Mesenchymal stem cell (in vitro differentiated cells and primary cell): Measurements from ENCODE around the gene UBE2I.

Source experiments
- DNase-seq: peaks from one replicate; pipeline ENCODE4 v3.0.0-alpha.2; 2013
- H2AFZ ChIP-seq: one replicate; pipeline ENCODE4 v1.6.1; 2013; ENCODE audit warnings: low read depth, mild to moderate bottlenecking, control low read depth, inconsistent platforms, low read length, moderate library complexity
- H2AK5ac ChIP-seq: 2 replicates; pipeline ENCODE4 v1.6.1; 2013; ENCODE audit warnings: low read length, moderate library complexity, mild to moderate bottlenecking, inconsistent platforms; ENCODE audit not compliant: severe bottlenecking
- H2BK120ac ChIP-seq: one replicate; pipeline ENCODE4 v1.6.1; 2013; ENCODE audit warnings: low read depth, mild to moderate bottlenecking, inconsistent platforms, low read length, moderate library complexity
- H2BK12ac ChIP-seq, 2 experiments: one replicate each; pipeline ENCODE4 v1.6.1; 2013; ENCODE audit warnings: inconsistent platforms in 2 of 2, low read length in 2 of 2, mild to moderate bottlenecking in 2 of 2, moderate library complexity in 2 of 2, control low read depth in 1 of 2
- H2BK15ac ChIP-seq: one replicate; pipeline ENCODE4 v1.6.1; 2013; ENCODE audit warnings: mild to moderate bottlenecking, low read depth, inconsistent platforms; ENCODE audit not compliant: poor library complexity, severe bottlenecking
- H2BK5ac ChIP-seq: 2 replicates; pipeline ENCODE4 v1.6.1; 2013; ENCODE audit warnings: low read depth, mild to moderate bottlenecking, low read length, control low read depth, inconsistent platforms; ENCODE audit not compliant: poor library complexity, severe bottlenecking
- H3K14ac ChIP-seq, 2 experiments: one replicate each; pipeline ENCODE4 v1.6.1; 2013; ENCODE audit warnings: inconsistent platforms in 2 of 2, low read length in 2 of 2, control low read depth in 1 of 2, mild to moderate bottlenecking in 1 of 2, moderate library complexity in 1 of 2
- H3K18ac ChIP-seq, 2 experiments: one replicate each; pipeline ENCODE4 v1.6.1; 2013; ENCODE audit warnings: inconsistent platforms in 2 of 2, low read length in 2 of 2, control low read depth in 1 of 2, low read depth in 1 of 2, mild to moderate bottlenecking in 1 of 2
- H3K23ac ChIP-seq, 2 experiments: one replicate each; pipeline ENCODE4 v1.6.1; 2013; ENCODE audit warnings: inconsistent platforms in 2 of 2, low read length in 2 of 2, mild to moderate bottlenecking in 2 of 2, moderate library complexity in 2 of 2, control low read depth in 1 of 2
- H3K27ac ChIP-seq: 2 replicates; pipeline ENCODE4 v1.5.1; 2013; ENCODE audit warnings: mild to moderate bottlenecking, moderate library complexity, low read length, control low read depth, inconsistent platforms; ENCODE audit not compliant: poor library complexity, severe bottlenecking
- H3K27me3 ChIP-seq, 2 experiments: 2 replicates each; pipeline versions ENCODE4 v1.6.1 to v1.7.0; 2013; ENCODE audit warnings: low read length in 2 of 2, mild to moderate bottlenecking in 2 of 2, moderate library complexity in 2 of 2, control low read depth in 1 of 2, inconsistent platforms in 1 of 2; ENCODE audit not compliant: control insufficient read depth in 1 of 2, insufficient read depth in 1 of 2
- H3K36me3 ChIP-seq, 2 experiments: 2 replicates each; pipeline versions ENCODE4 v1.6.1 to v1.7.0; 2013; ENCODE audit warnings: low read length in 2 of 2, control low read depth in 1 of 2, inconsistent platforms in 1 of 2, low read depth in 1 of 2, mild to moderate bottlenecking in 1 of 2; ENCODE audit not compliant: insufficient read depth in 2 of 2, control insufficient read depth in 1 of 2
- H3K4ac ChIP-seq, 2 experiments: one replicate each; pipeline ENCODE4 v1.6.1; 2013; ENCODE audit warnings: inconsistent platforms in 2 of 2, low read length in 2 of 2, mild to moderate bottlenecking in 2 of 2, moderate library complexity in 2 of 2, control low read depth in 1 of 2, low read depth in 1 of 2
- H3K4me1 ChIP-seq: 2 replicates; pipeline ENCODE4 v1.6.1; 2013; ENCODE audit warnings: low read depth, low read length, control low read depth; ENCODE audit not compliant: control insufficient read depth, insufficient read depth
- H3K4me2 ChIP-seq: 2 replicates; pipeline ENCODE4 v1.6.1; 2013; ENCODE audit warnings: low read length, mild to moderate bottlenecking, inconsistent platforms; ENCODE audit not compliant: poor library complexity, severe bottlenecking
- H3K4me3 ChIP-seq, 2 experiments: 2 replicates each; pipeline versions ENCODE4 v1.5.1 to v1.7.0; 2013; ENCODE audit warnings: low read length in 2 of 2, mild to moderate bottlenecking in 2 of 2, control low read depth in 1 of 2, low read depth in 1 of 2; ENCODE audit not compliant: insufficient read depth in 1 of 2
- H3K79me1 ChIP-seq: replicated peaks from 2 replicates; pipeline ENCODE4 v1.6.1; 2013; ENCODE audit warnings: mild to moderate bottlenecking, control low read depth, low read length, inconsistent platforms; ENCODE audit not compliant: poor library complexity, severe bottlenecking
- H3K9ac ChIP-seq: 2 replicates; pipeline ENCODE4 v1.7.0; 2013; ENCODE audit warnings: mild to moderate bottlenecking, low read length, moderate library complexity
- H3K9me3 ChIP-seq: 2 replicates; pipeline ENCODE4 v1.7.0; 2013; ENCODE audit warnings: mild to moderate bottlenecking, low read length; ENCODE audit not compliant: control insufficient read depth
- H4K8ac ChIP-seq: one replicate; pipeline ENCODE4 v1.6.1; 2013; ENCODE audit warnings: inconsistent platforms, mild to moderate bottlenecking, low read length, moderate library complexity
- H4K91ac ChIP-seq: one replicate; pipeline ENCODE4 v1.6.1; 2013; ENCODE audit warnings: mild to moderate bottlenecking, low read length, inconsistent platforms
- WGBS: methylation state at CpG from one replicate; pipeline ENCODE4 v1.1.7; 2013; ENCODE audit warnings: mixed read lengths; 5-methylcytosine and 5-hydroxymethylcytosine counted together

Gene UBE2I

GRCh38 chr16:1283996-1284616 lies 25.3 kb upstream of the UBE2I start:
- no peak overlapping the region for H2BK15ac ChIP-seq
- H3K14ac ChIP-seq, result no peak overlapping the region
- H3K36me3 ChIP-seq, result no peaks in the 10 kb centered on the region
- H3K4me3 ChIP-seq, result no peak overlapping the region
- no peak overlapping the region for H3K4me2 ChIP-seq
- H3K4me1 ChIP-seq, result peaks cover 1% of the 10 kb centered on the region
- H2BK12ac ChIP-seq, result no peak overlapping the region
- 85% methylated on average over 16 of the region's 16 CpGs for WGBS
- no peaks in the 10 kb centered on the region for H3K9me3 ChIP-seq
- H3K4ac ChIP-seq, result no peak overlapping the region
- no peak overlapping the region for H2AFZ ChIP-seq
- no peak overlapping the region for H2BK120ac ChIP-seq
- no peak overlapping the region for H3K23ac ChIP-seq
- no peaks in the 10 kb centered on the region for H3K79me1 ChIP-seq
- H4K91ac ChIP-seq, result no peak overlapping the region
- H3K9ac ChIP-seq, result no peak overlapping the region
- no peak overlapping the region for H4K8ac ChIP-seq
- no peak overlapping the region for H2BK5ac ChIP-seq
- peaks cover 62 to 88% of the 10 kb centered on the region in 2 experiments for H3K27me3 ChIP-seq
- H2AK5ac ChIP-seq, result no peak overlapping the region
- no peak overlapping the region for H3K27ac ChIP-seq
- no peak overlapping the region for H3K18ac ChIP-seq
- DNase-seq, result no peak

DNA sequence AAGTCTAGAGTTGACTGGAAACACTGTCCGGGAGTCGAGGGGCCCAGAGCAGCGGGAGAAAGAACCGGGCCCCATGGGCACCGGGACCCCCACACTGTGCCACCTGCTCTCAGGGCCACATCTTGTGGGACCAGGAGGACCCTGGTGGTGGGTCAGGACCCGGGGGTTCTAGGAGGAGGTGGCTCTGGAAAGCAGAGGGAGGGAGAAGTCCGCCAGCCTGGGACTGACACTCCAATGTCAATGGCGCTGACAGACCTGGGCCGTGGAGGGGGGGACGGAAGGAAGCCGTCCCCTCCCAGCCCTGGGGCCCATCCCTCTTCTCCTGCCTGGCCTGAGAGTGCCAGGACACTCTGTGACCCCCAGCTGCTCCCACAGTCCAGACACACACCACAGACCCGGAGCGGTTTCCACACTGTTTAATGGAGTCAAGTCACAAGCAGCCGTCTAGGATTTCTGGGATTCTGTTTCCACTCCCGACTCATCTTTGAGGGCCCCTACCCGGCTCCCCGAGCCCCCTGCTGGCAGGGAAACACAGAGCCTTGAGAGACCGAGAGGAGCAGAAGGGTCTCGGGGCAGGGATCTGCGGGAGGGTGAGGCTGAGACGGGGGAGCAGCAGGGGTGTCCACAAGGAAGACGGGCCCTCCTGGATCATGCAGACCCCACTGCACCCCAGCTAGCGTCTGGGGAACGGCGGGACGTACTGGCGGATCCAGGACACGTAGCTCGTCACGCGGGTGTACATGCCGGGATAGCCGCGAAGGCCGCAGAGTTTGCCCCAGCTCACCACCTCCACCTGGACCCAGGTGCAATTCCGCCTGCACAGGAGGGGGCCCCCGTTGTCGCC lies 23.5 kb upstream of the UBE2I start:
- H3K4me2 ChIP-seq, result no peak overlapping the region
- DNase-seq, result no peak
- H3K23ac ChIP-seq, result no peak overlapping the region
- no peaks in the 10 kb centered on the region for H3K79me1 ChIP-seq
- H2BK15ac ChIP-seq, result no peak overlapping the region
- no peak overlapping the region for H2AK5ac ChIP-seq
- H3K14ac ChIP-seq, result no peak overlapping the region
- H3K4me3 ChIP-seq, result no peak overlapping the region
- no peaks in the 10 kb centered on the region for H3K36me3 ChIP-seq
- H3K18ac ChIP-seq, result no peak overlapping the region
- H3K4ac ChIP-seq, result no peak overlapping the region
- no peaks in the 10 kb centered on the region for H3K4me1 ChIP-seq
- no peaks in the 10 kb centered on the region for H3K9me3 ChIP-seq
- no peak overlapping the region for H4K8ac ChIP-seq
- no peak overlapping the region for H2BK12ac ChIP-seq
- no peak overlapping the region for H2AFZ ChIP-seq
- H3K9ac ChIP-seq, result no peak overlapping the region
- 73% methylated on average over 32 of the region's 38 CpGs for WGBS
- H2BK120ac ChIP-seq, result no peak overlapping the region
- H4K91ac ChIP-seq, result no peak overlapping the region
- no peak overlapping the region for H3K27ac ChIP-seq
- no peak overlapping the region for H2BK5ac ChIP-seq
- H3K27me3 ChIP-seq, result peaks cover 67 to 87% of the 10 kb centered on the region in 2 experiments

- no peaks in the 10 kb centered on the region for H3K36me3 ChIP-seq
- no peak overlapping the region for H3K23ac ChIP-seq
- DNase-seq, result no peak
- H3K27me3 ChIP-seq, result peaks cover 74 to 88% of the 10 kb centered on the region in 2 experiments
- H3K79me1 ChIP-seq, result no peaks in the 10 kb centered on the region
- no peak overlapping the region for H2BK12ac ChIP-seq
- H2AK5ac ChIP-seq, result no peak overlapping the region
- no peak overlapping the region for H4K8ac ChIP-seq
- H3K9ac ChIP-seq, result no peak overlapping the region
- no peak overlapping the region for H3K18ac ChIP-seq
- no peaks in the 10 kb centered on the region for H3K4me1 ChIP-seq
- no peak overlapping the region for H3K27ac ChIP-seq
- H3K4ac ChIP-seq, result no peak overlapping the region
- WGBS, result 90% methylated on average over 25 of the region's 25 CpGs
- H3K4me2 ChIP-seq, result no peak overlapping the region
- no peak overlapping the region for H3K14ac ChIP-seq
- H2BK120ac ChIP-seq, result no peak overlapping the region
- no peak overlapping the region for H3K4me3 ChIP-seq
- no peak overlapping the region for H4K91ac ChIP-seq
- no peak overlapping the region for H2AFZ ChIP-seq
- H3K9me3 ChIP-seq, result no peaks in the 10 kb centered on the region
- no peak overlapping the region for H2BK5ac ChIP-seq
- H2BK15ac ChIP-seq, result no peak overlapping the region
Observed at GRCh38 chr16:1286513-1287094, 22.8 kb upstream of the UBE2I start.

- Histone ChIP-seq H3K23ac (no peak overlapping the region), H2BK5ac (no peak overlapping the region), H3K4me3 (no peak overlapping the region), H3K79me1 (no peaks in the 10 kb centered on the region), H3K27me3 (peaks cover 74 to 88% of the 10 kb centered on the region in 2 experiments), H3K4me1 (no peaks in the 10 kb centered on the region), H2AFZ (no peak overlapping the region), H2BK120ac (no peak overlapping the region), H3K4ac (no peak overlapping the region), H3K4me2 (no peak overlapping the region), H2AK5ac (no peak overlapping the region), H3K27ac (no peak overlapping the region), H3K18ac (no peak overlapping the region), H3K14ac (no peak overlapping the region), H3K9me3 (no peaks in the 10 kb centered on the region), H2BK12ac (no peak overlapping the region), H2BK15ac (no peak overlapping the region), H4K8ac (no peak overlapping the region), H3K9ac (no peak overlapping the region), H3K36me3 (no peaks in the 10 kb centered on the region), H4K91ac (no peak overlapping the region)
- 77% methylated on average over 40 of the region's 40 CpGs for WGBS
- DNase-seq, result no peak
Observed at GRCh38 chr16:1287982-1288670, 21.3 kb upstream of the UBE2I start.
